HepG2 (cell line): ENCODE results near the gene ADD2. TPM values are rescaled to one million over a fixed set of nuclear protein-coding genes. Genes with fewer than 3 reads are reported as not detected.
A peak's percentile ranks its signal among the peaks of the same experiment; 100 is the strongest.

Source experiments
- ATAC-seq: fragments of 200-7000 bp; cut with Tn5 transposase; 3 replicates; pipeline ENCODE4 v1.9.1; 2020; ENCODE audit warnings: mild to moderate bottlenecking, moderate library complexity
- BruUV-seq: library from RNA; stranded (reverse); fragments of 400-500 nt; replicated peaks from 2 replicates; lab custom pipeline; 2021; lab: Mats Ljungman, UMichigan
- CTCF ChIA-PET: fragments of 300-600 bp; formaldehyde crosslinking; extraction: SDS; loops from one replicate; lab custom pipeline; 2021; ENCODE audit warnings: low total read pairs, inconsistent platforms, low intra/inter-chr PET ratio; lab: Yijun Ruan, JAX
- POLR2A ChIA-PET: fragments of 350-600 bp; sonication (Branson Sonifier 250); formaldehyde crosslinking; loops from one replicate; lab custom pipeline; 2020; ENCODE audit warnings: antibody characterized with exemption, inconsistent platforms; lab: Yijun Ruan, JAX
- DNase-seq: peaks from one replicate; pipeline ENCODE4 v3.0.0-alpha.2; 2015; ENCODE audit warnings: low spot score
- FAIRE-seq: peaks from 3 replicates; lab custom pipeline; 2011; peaks lifted over from hg19 to GRCh38; lab: Jason Lieb, UNC
- H2AFZ ChIP-seq: one replicate; pipeline ENCODE4 v1.6.1; 2011; ENCODE audit warnings: low read length, inconsistent platforms
- H3K27ac ChIP-seq: fragments of 300-600 bp; 3 replicates; pipeline ENCODE4 v1.8.0; 2011; ENCODE audit warnings: mixed run types, mild to moderate bottlenecking, mixed read lengths, low read length, inconsistent platforms; ENCODE audit not compliant: insufficient read depth; ENCODE audit errors: extremely low read length
- H3K27me3 ChIP-seq, 2 experiments: fragments of 200-600 bp in 1 of 2; 2 replicates in 1 of 2; 3 replicates in 1 of 2; pipeline versions ENCODE4 v1.6.0 to v1.8.0; 2011; ENCODE audit warnings: low read length in 2 of 2, mild to moderate bottlenecking in 2 of 2, moderate library complexity in 2 of 2, inconsistent platforms in 1 of 2; ENCODE audit not compliant: insufficient read depth in 2 of 2, control insufficient read depth in 1 of 2
- H3K36me3 ChIP-seq, 2 experiments: fragments of 200-600 bp in 1 of 2; replicated peaks in 1 of 2; 2 replicates in 1 of 2; 3 replicates in 1 of 2; pipeline versions ENCODE4 v1.5.1 to v1.8.0; 2011; ENCODE audit warnings: low read length in 2 of 2, inconsistent platforms in 1 of 2; ENCODE audit not compliant: insufficient read depth in 2 of 2, control insufficient read depth in 1 of 2
- H3K4me1 ChIP-seq: 2 replicates; pipeline ENCODE4 v1.5.1; 2012; ENCODE audit warnings: low read length, inconsistent platforms; ENCODE audit not compliant: insufficient read depth
- H3K4me2 ChIP-seq: 2 replicates; pipeline ENCODE4 v1.6.0; 2011; ENCODE audit warnings: low read depth, low read length, inconsistent platforms
- H3K4me3 ChIP-seq, 3 experiments: fragments of 200-600 bp in 1 of 3; sonication (generic), shearing (Covaris generic) in 1 of 3; replicated peaks in 1 of 3; 2 replicates each; pipeline ENCODE4 v1.5.1; 2011 to 2016; ENCODE audit warnings: low read length in 3 of 3, inconsistent platforms in 2 of 3, low read depth in 2 of 3, mild to moderate bottlenecking in 2 of 3, control low read depth in 1 of 3, mixed read lengths in 1 of 3; ENCODE audit not compliant: insufficient read depth in 1 of 3
- H3K79me2 ChIP-seq: one replicate; pipeline ENCODE4 v1.6.1; 2011; ENCODE audit warnings: low read length, inconsistent platforms; ENCODE audit not compliant: insufficient read depth
- H3K9ac ChIP-seq: 2 replicates; pipeline ENCODE4 v1.6.0; 2011; ENCODE audit warnings: mild to moderate bottlenecking, low read depth, low read length, inconsistent platforms; ENCODE audit not compliant: insufficient read depth
- H3K9me3 ChIP-seq: 2 replicates; pipeline ENCODE4 v1.5.1; 2012; ENCODE audit warnings: mild to moderate bottlenecking, low read length
- H4K20me1 ChIP-seq: 2 replicates; pipeline ENCODE4 v1.6.0; 2011; ENCODE audit warnings: inconsistent platforms, mild to moderate bottlenecking, low read length, moderate library complexity; ENCODE audit not compliant: insufficient read depth
- ATF7 ChIP-seq, 2 experiments: fragments of 450-650 bp in 1 of 2; sonication (generic) in 1 of 2; formaldehyde crosslinking in 1 of 2; IDR thresholded peaks; 2 replicates each; pipeline versions ENCODE4 v1.4.0 to v1.6.1; 2016 to 2020; ENCODE audit warnings: antibody characterized with exemption in 1 of 2, mild to moderate bottlenecking in 1 of 2, missing genetic modification reagents in 1 of 2
- CEBPB ChIP-seq: IDR thresholded peaks from 2 replicates; pipeline ENCODE4 v1.6.1; 2011; ENCODE audit warnings: low read depth, low read length, improper control_type of control experiment, borderline replicate concordance
- ZNF672 ChIP-seq: sonication (generic); formaldehyde crosslinking; IDR thresholded peaks from 2 replicates; pipeline ENCODE4 v1.8.1; 2022; ENCODE audit warnings: missing genetic modification reagents
- ZNF790 ChIP-seq: sonication (generic); formaldehyde crosslinking; IDR thresholded peaks from 2 replicates; pipeline ENCODE4 v1.8.0; 2022; ENCODE audit warnings: missing genetic modification reagents, mild to moderate bottlenecking, borderline replicate concordance
- WGBS: methylation state at CpG from one replicate; pipeline ENCODE4 v1.1.6; 2017; ENCODE audit warnings: low lambda C conversion rate; 5-methylcytosine and 5-hydroxymethylcytosine counted together
- in situ Hi-C: cut with HindIII; loops from 2 replicates; pipeline ENCODE4 v1.10.0; 2017; ENCODE audit warnings: low pct_unique_long_range_greater_than_20kb; ENCODE audit not compliant: extremely low pct_ligation_motif_present
- intact Hi-C: fragments of 100-400 bp; cut with micrococcal nuclease; formaldehyde crosslinking; loops from one replicate; pipeline ENCODE4 v1.10.0; 2022; ENCODE audit not compliant: unreplicated experiment
- polyA plus RNA-seq, 8 experiments: library from polyadenylated mRNA; depleted of rRNA in 3 of 8; stranded (reverse) in 7 of 8; unstranded in 1 of 8; fragments of >200 nt; fragmentation: Illumina TruSeq in 4 of 8; extraction: Trizol in 4 of 8; gene quantifications; 2 replicates each; pipeline versions ENCODE4 v1.2.1 to v1.2.3, GENCODE V29; 2011 to 2016; ENCODE audit warnings: low read depth in 4 of 8, missing spikeins in 1 of 8, mixed read lengths in 1 of 8; ENCODE audit not compliant: insufficient read depth in 1 of 8
- total RNA-seq, 5 experiments: library from RNA; depleted of rRNA; stranded (reverse); fragments of >200 nt; fragmentation: Illumina TruSeq; extraction: Trizol; gene quantifications; 2 replicates each; pipeline ENCODE4 v1.2.3, GENCODE V29; 2016; ENCODE audit warnings: low read depth in 1 of 5

ADD2 gene
- total and polyA plus RNA-seq, 2 of the 13 experiments (the other 11 are each of a cell fraction or from before 2014, with no cell fraction given): 0.05 to 0.13 TPM

DNA sequence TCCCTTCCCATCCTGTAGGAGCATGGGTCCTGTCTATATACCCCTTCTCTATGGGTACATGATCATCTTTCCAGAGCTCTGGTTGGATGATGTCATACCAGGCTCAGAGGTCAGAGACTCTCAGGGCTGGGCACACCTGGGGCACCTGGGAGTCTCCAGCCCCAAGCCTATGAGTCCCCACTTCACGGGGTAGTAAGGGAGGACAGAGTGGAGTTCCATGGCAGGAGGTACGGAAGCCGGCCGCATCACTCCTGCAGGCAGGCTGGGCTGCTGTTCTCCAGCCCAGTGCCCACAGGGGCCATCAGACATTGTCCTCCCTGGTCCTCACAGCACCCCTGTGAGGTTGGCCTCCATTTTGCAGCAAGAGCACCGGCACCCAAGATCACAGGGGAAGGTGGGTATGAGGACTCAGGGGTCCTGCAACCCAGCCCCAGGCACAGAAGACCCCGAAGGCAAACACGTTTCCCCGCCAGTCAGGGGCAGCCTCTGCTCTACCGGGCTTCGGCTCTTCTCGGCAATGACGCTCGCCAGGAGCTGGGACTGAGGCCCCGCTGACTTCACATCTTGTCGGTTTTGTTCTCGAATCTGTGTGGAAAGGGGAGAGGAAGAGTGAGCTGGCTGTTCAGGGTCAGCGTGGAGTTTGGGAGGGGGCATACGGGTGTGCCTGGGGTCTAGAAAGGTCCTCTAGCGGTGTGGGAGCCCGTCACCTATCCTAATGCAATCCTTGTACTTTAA, 91.5 kb downstream of the ADD2 start:
- Histone ChIP-seq H3K4me1 (no peaks in the 10 kb centered on the region), H4K20me1 (no peaks in the 10 kb centered on the region), H2AFZ (no peak overlapping the region), H3K4me2 (no peak overlapping the region), H3K27me3 (peaks cover 2 to 53% of the 10 kb centered on the region in 2 experiments; a peak in 3 of 5 replicates), H3K9ac (no peak overlapping the region), H3K36me3 (no peaks in the 10 kb centered on the region), H3K9me3 (no peaks in the 10 kb centered on the region), H3K4me3 (no peak overlapping the region), H3K27ac (no peak overlapping the region), H3K79me2 (no peaks in the 10 kb centered on the region)
- intact Hi-C loops (no loop called here), in situ Hi-C loops (no loop called here)
- no peak for DNase-seq
- TF ChIP-seq ZNF790 (CRISPR knock-in tag) (no peak), ATF7 (IDR thresholded peaks at IDR 0.05) (peak; percentile 60; the same call in 1 of the 2 replicates), ATF7 (CRISPR knock-in tag; IDR thresholded peaks at IDR 0.05) (no peak)
- no peak for FAIRE-seq
- ATAC-seq: no peak
- 30% methylated on average over 14 of the region's 20 CpGs for WGBS
- ChIA-PET POLR2A (no interaction called here), CTCF (no interaction called here)
- BruUV-seq: no TSS peak

DNA sequence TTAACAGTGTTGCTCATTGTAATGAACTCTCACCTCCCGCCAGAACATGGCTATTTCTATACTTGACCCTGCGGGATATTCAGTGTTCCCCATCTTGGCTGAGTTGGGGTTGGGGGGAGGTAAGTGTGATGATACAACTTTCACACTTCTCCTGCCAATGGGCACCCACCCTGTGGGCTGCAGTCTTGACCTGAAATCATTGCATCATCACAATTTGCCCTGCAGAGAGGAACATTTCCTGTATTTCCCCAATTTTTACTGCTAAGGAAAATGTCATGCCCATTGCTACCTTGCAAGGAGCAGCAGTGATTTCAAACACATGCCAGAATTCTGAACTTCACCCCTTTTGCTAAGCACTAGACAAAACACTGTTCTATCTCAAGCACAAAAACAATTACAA, 92.1 kb downstream of the ADD2 start:
- ATAC-seq: no peak
- no peak overlapping the region for H3K4me2 ChIP-seq
- peaks cover 2 to 59% of the 10 kb centered on the region in 2 experiments; a peak in 3 of 5 replicates for H3K27me3 ChIP-seq

More for the DNA sequence above, 92.1 kb downstream of the ADD2 start:
- no peaks in the 10 kb centered on the region for H4K20me1 ChIP-seq
- no peaks in the 10 kb centered on the region for H3K4me1 ChIP-seq
- H3K79me2 ChIP-seq: no peaks in the 10 kb centered on the region
- intact Hi-C loops: no loop called here
- TF ChIP-seq CEBPB: peak; percentile 67; the same call in 1 of the 2 replicates
- TF ChIP-seq ZNF672 (CRISPR knock-in tag): no peak
- TF ChIP-seq, all 625 proteins: peak for 1
- no peak for DNase-seq
- ChIA-PET POLR2A (no interaction called here), CTCF (no interaction called here)
- Histone ChIP-seq H3K9me3 (no peaks in the 10 kb centered on the region), H3K4me3 (no peak overlapping the region), H3K36me3 (no peaks in the 10 kb centered on the region), H2AFZ (no peak overlapping the region), H3K27ac (no peak overlapping the region), H3K9ac (no peak overlapping the region)
- FAIRE-seq: no peak
- no TSS peak for BruUV-seq
- WGBS: 40% methylated on average over 2 of the region's 2 CpGs
- in situ Hi-C loops: no loop called here
